GM10266 (cell line): ENCODE measurements around the gene MOK.
"Not testable (repeated sequence)": the region's sequence is repeated elsewhere in the genome, so short reads cannot be mapped to it uniquely, and the experiment has no call there.

ENCODE experiments used
- DNase-seq: peaks from one replicate; pipeline ENCODE4 v3.0.0; 2012; ENCODE audit errors: extremely low spot score
- TF ChIP-seq, protein P1 (sequence below): IDR thresholded peaks from 2 replicates; pipeline ENCODE4 v1.5.1; 2012; ENCODE audit warnings: mild to moderate bottlenecking, low read depth; ENCODE audit not compliant: control insufficient read depth, insufficient read depth; ENCODE audit errors: missing control alignments

Gene MOK

GRCh38 chr14:102241147-102241546 lies 63.8 kb downstream of the MOK start:
- TF ChIP-seq, protein P1, sequence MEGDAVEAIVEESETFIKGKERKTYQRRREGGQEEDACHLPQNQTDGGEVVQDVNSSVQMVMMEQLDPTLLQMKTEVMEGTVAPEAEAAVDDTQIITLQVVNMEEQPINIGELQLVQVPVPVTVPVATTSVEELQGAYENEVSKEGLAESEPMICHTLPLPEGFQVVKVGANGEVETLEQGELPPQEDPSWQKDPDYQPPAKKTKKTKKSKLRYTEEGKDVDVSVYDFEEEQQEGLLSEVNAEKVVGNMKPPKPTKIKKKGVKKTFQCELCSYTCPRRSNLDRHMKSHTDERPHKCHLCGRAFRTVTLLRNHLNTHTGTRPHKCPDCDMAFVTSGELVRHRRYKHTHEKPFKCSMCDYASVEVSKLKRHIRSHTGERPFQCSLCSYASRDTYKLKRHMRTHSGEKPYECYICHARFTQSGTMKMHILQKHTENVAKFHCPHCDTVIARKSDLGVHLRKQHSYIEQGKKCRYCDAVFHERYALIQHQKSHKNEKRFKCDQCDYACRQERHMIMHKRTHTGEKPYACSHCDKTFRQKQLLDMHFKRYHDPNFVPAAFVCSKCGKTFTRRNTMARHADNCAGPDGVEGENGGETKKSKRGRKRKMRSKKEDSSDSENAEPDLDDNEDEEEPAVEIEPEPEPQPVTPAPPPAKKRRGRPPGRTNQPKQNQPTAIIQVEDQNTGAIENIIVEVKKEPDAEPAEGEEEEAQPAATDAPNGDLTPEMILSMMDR, result no peak
- DNase-seq, result no peak

DNA sequence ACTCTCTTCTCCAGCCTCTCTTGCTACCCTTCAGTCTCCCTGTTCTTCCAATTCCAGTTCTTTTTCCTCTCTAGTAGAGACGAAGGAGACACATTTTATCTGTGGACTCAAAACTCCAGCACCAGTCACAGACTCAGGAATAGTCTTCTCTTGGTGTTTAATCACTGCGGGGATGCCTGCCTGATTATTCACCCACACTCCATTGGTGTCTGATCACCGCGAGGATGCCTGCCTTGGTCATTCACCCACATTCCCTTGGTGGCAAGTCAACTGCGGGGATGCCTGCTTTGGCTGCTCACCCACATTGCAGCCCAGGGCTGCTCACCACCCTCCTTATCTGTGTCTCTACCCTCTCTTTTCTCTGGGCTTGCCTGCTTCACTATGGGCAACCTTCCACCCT lies 64.5 kb downstream of the MOK start:
- not testable (repeated sequence) for DNase-seq

DNA sequence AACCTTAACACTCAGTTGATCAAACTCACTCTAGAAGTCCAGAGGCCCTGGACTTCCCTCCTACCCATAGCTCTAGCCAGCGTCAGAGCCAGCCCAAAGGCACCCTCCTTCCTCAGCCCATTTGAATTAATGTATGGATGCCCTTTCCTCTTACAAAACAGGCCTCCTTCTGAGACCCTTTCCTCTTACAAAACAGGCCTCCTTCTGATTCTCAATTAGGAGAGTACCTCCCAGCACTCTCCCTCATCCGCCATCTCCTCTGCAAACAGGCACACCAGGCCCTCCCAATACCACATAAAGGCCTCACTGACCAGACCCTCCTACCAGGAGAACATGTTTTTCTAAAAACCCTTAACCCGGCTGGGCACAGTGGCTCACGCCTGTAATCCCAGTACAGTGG lies 65.7 kb downstream of the MOK start:
- TF ChIP-seq, protein P1, result no peak
- DNase-seq, result no peak

DNA sequence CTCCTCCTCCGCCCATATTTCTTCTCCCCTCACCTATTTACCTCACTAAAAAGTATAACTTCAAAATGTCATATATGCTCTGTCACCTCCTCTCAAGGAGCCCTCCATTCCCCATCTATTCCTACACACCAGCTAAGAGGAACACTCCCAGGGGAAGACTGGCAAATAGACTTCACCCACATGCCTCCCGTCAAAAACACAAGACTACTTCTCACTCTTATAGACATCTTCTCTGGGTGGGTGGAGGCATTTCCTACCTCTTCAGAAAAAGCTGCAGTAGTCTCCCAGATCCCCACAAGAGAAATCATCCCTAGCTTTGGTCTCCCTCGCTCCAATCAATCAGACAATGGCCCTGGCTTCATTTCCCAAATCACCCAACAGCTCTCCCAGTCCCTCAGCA lies 66.2 kb downstream of the MOK start:
- no peak for DNase-seq
- TF ChIP-seq, protein P1, result no peak

GRCh38 chr14:102238131-102238530 lies 66.8 kb downstream of the MOK start:
- no peak for DNase-seq
- TF ChIP-seq, protein P1, result no peak

DNA sequence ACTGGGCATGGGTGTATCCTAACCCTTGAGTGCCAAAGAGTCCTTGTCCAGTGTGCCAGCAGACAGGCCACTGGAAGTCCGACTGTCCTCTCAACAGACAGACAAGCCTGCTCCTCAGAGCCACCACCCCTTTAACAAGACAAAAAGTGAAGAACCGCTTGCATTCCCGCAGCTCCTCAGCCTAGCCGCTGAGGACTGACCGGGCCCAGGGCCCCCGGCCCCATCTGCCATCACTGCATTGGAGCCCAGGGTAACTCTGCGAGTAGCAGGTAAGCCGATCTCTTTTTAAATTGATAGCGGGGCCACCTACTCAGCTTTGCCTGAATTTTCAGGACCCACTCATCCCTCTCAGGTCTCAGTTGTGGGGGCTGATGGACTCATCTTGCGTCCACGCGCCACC lies 68.9 kb downstream of the MOK start:
- DNase-seq, result no peak
- TF ChIP-seq, protein P1, result no peak

DNA sequence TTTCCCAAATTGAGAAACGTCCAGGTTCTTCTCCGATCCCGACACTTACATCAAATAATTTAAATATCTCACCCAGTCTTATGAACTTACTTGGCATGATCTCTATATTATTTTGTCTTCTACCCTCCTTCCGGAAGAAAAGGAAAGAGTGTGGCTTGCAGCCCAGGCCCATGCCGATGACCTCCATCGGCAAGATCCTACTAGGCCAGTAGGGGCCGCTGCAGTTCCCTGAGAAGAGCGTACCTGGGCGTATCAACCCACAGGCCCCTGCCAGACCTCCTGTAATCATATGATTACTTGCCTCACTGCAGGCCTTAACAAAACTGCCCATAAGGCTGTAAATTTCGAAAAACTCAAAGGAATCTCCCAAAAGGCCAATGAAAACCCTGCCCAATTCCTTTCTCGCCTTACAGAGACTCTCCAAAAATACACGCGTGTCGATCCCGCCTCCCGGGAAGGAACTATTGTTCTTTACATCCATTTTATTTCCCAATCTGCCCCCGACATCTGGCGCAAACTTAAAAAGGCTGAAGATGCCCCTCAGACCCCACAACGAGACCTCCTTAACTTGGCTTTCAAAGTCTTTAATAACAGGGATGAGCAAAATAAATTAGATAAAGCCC lies 69.6 kb downstream of the MOK start:
- TF ChIP-seq, protein P1, result peak; percentile 87
- peak; percentile 89 for DNase-seq
